ENCODE results near the gene KRTAP1-1.
"Not testable (repeated sequence)": the region's sequence is repeated elsewhere in the genome, so short reads cannot be mapped to it uniquely, and the experiment has no call there.

The KRTAP1-1 gene

DNA sequence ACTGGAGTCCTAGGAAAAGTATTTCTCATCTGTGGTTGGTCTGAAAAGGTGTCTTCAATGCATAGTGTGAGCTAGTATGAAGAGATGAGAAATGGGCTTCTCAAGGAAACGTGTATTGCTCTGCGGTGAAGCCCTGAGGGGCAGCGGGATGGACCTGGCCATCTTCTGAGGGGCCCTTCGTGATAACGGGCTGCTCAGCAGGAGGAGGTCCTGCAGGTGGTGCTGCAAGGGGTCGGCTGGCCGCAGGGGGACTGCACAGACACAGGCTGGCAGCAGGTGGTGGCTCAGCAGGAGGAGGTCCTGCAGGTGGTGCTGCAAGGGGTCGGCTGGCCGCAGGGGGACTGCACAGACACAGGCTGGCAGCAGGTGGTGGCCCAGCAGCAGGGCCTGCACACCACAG is 13.3 kb upstream of the KRTAP1-1 start:
- DNase-seq: not testable (repeated sequence)

DNA sequence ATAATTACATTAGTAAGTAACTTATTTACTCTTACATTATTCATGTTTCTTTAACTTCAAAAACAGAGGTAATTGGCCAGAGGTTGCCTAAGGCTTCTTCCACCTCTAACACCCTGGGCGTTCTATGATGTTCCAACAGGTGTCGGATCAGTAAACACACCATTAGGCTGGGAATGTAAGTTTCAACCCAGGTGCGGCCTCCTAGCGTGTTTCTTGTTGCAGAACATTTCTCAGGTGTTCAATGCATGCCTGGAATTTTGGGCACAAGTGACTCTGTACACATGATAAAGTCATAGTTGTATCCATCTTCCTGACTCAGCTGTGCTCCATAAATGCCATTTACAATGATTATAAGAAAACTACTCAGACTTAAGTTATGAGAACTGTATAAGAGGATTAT is 12.8 kb upstream of the KRTAP1-1 start:
- no peak for DNase-seq

DNA sequence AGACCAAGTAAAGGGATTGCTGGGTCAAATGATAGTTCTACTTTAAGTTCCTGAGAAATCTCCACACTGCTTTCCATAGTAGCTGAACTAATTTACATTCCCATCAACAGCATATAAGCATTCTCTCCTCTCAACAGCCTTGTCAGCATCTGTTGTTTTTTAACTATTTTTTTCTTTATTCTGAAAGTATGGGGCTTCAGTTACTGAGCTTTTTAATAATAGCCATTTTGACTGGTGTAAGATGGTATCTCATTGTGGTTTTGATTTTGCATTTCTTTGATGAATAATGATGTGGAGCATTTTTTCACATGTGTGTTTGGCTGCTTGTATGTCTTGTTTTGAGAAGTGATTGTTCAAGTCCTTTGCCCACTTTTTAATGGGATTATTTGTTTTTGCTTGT is 11.3 kb upstream of the KRTAP1-1 start:
- no peak for DNase-seq

DNA sequence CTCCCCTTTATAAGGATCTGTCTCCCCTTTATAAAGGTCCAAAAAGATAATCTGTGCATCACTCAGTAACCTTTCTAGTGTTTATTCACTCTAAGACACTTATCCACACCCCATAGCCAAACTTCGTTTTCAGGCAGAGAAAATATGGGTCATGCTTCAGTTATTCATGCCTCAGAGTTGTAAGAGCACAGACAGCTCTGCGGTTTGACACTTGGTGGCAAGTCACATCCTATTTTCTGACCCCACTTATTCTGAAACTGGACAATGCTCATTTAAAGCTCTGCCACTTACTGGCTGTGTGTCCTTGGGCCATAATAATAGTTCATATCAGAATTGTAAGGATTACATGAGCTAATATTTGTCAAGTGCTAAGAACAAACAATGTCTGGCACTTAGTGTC is 7.9 kb upstream of the KRTAP1-1 start:
- no peak for DNase-seq

DNA sequence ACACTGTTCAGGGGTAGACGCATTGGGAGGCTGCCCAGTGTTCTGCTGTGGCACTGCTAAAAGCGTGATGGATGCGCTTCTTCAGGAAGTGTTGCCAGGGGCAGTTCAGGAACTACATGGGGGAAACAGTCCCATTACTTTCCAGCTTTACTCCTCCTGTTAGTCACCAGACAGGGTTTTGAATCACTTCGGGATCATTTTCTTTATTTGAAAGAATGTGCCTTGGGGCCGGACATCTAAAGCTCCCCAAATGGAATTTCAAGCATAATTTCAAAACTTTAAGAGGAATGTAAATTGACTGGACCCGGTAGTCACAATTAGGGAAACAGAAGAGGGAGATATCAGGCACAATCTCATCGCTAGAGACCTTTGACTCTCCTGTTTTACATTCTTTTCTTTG is 7.2 kb upstream of the KRTAP1-1 start:
- DNase-seq: no peak

DNA sequence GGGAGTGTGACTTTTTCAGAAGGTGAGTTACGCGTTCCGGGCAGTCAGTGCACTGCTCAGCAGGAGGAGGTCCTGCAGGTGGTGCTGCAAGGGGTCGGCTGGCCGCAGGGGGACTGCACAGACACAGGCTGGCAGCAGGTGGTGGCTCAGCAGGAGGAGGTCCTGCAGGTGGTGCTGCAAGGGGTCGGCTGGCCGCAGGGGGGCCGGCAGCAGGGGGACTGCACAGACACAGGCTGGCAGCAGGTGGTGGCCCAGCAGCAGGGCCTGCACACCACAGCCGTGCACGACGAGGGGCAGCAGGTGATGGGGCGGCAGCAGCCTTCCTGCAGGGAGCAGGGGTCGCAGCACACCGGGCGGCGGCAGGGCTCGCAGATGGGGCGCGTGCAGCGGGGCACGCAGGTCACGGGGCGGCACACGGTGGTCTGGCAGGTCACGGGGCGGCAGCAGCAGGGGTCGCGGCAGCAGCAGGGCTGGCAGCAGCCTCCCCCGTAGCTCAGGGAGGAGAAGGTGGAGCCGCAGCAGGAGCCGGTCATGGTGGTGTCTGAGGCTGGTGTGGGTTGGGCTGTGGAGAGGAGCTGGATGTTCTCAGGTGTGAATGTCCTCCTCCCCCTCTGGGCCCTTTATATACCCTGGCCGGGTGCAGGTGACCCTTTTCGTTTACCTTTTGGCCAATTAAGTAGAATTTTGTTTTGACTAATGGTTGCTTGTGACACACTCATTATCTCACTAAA is 5.7 kb upstream of the KRTAP1-1 start, which contains the start of gene KRTAP2-1:
KRTAP2-1 (minus strand) TSS at position 582 of the 731 bp plus-strand sequence; CDS start at position 533, 49 bp downstream.
- not testable (repeated sequence) for DNase-seq

DNA sequence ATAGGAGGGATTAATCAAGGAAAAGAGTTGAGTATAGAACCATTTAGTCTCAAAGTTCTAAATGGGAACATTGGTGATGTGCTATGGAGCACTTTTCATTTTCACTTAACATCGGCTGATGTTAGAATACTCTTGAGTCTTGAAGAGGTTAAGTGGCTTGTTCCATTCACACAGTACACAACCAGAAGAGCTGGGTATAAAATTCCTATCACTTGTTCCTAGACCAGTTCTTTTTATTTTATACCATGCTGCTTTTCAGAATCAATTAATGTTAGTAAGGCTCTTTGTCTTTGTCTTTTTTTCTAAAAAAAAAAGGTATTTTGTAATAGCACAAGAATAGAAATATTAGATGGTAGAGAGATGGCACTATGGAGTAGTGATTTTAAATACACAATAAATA is 1.7 kb upstream of the KRTAP1-1 start:
- no peak for DNase-seq

DNA sequence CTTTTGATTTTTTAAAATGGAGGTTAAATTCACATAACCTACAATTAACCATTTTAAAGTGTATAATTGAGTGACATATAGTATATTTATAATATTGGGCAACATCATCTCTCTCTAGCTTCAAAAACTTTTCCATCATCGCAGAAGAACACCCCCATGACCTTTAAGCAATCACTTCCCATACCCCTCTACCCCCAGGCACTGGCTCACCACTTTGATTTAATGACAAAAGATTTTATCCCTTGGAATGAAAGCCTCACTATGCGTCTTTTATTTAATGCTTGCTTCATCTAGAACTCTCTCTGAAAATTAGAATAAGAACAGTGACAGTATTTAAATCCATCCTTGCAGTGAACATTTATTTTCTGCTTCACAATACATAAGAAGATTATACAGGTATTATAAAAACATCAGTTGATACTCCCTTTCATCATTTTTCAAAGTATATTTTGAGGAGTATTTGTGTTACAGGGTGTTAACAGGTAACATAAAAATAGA is 3.3 kb downstream of the KRTAP1-1 start:
- DNase-seq: no peak

DNA sequence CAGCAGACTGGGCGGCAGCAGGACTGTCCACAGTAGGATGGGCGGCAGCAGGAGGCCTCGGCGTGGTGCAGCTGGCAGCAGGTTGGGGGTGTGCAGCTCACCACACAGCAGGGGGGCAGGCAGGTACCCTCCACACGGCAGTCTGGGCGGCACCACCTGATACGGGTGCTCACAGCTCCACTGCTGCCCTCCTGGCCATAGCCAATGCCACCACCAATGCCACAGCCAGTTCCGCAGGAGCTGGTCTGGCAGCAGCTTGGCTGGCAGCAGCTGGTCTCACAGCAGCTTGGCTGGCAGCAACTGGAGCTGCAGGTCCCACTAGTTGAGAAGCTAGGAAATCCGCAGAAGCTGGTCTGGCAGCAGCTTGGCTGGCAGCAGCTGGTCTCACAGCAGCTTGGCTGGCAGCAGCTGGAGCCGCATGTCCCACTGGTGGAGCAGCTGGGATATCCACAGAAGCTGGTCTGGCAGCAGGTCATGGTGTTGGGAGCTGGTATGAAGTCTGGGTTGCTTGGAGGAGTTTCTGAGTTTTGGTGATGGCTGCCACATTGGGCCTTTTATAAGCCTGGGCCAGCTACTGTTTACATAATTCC is 6.8 kb downstream of the KRTAP1-1 start, which contains the start of gene KRTAP1-3:
KRTAP1-3 (minus strand) TSS at position 529 of the 590 bp plus-strand sequence; CDS start at position 476, 53 bp downstream.
- not testable (repeated sequence) for DNase-seq

DNA sequence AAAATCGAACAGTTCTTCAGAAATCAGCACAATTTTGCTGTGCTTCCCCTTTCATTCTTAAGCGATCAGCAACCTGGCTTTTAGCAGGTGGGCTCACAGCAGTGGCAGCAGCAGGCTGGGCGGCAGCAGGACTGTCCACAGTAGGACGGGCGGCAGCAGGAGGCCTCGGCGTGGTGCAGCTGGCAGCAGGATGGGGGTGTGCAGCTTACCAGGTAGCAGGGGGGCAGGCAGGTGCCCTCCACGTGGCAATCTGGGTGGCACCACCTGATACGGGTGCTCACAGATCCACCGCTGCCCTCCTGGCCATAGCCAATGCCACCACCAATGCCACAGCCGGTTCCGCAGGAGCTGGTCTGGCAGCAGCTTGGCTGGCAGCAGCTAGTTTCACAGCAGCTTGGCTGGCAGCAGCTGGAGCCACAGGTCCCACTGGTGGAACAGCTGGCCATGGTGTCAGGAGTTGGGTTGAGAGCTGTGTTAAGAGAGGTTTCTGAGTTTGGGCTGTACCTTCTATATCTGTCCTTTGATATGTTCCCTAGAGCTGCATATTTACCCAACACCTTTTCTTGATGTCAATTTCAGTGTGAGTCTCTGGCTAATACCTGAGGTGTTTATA is 11.5 kb downstream of the KRTAP1-1 start, which contains the start of gene KRTAP1-4:
KRTAP1-4 (minus strand) TSS at position 563 of the 613 bp plus-strand sequence; CDS start at position 446, 117 bp downstream.
- no peak for DNase-seq

DNA sequence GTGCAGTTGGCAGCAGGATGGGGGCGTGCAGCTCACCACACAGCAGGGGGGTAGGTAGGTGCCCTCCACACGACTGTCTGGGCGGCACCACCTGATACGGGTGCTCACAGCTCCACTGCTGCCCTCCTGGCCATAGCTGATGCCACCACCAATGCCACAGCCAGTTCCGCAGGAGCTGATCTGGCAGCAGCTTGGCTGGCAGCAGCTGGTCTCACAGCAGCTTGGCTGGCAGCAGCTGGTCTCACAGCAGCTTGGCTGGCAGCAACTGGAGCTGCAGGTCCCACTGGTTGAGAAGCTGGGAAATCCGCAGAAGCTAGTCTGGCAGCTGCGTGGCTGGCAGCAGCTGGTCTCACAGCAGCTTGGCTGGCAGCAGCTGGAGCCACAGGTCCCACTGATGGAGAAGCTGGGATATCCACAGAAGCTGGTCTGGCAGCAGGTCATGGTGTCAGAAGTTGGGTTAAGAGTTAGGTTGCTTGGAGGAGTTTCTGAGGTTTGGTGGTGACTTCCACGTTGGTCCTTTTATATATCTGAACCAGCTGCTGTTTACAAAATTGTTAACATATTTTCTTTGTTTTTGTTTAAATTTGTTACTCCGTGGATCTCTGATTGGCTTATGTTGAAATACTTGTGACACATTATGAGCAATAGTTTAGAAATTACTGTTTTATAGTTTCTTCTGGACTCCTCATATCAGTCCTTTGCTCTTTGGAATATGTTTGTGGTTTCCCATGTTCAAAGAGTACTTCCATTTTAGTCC is 14.4 kb downstream of the KRTAP1-1 start, which contains the start of gene KRTAP1-5:
KRTAP1-5 (minus strand) TSS at position 494 of the 757 bp plus-strand sequence; CDS start at position 441, 53 bp downstream.
- DNase-seq: no peak

DNA sequence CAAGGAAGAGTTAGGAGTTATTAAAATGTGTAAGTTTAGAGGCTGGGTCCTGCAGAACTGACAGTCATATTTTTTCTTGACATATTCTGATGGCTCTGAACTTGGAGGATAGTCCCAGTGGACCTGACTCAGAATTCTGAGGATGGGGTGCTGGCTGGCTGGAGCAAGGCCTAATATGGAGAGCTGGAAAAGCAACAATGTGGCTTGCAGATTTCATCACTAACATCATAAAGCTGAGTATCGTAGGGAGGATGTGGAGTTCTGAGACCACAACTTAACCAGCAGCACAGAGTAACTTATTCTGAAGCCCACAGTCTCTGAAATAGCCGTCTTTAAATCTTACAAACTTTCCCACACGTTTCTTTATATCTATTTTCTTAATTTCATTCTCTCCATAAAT is 16.6 kb downstream of the KRTAP1-1 start:
- no peak for DNase-seq

DNA sequence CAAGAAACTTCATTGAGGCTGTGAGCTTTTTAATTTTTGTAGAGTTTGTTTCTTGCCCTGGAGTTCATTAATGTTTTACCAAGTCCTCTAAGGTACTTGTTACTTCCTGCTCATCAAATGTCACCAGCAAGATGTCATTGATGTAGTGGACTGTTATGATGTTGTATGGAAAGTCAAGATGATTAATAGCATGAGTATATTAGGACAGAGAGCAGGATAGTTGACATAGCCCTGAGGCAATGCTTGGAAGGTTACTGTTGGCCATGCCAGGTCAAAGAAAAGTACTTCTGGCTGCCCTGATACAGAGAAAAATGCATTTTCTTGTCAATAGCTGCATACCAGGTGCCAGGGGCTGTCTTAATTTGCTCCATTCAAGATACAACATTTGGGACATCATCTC is 20.9 kb downstream of the KRTAP1-1 start:
- DNase-seq: no peak

DNA sequence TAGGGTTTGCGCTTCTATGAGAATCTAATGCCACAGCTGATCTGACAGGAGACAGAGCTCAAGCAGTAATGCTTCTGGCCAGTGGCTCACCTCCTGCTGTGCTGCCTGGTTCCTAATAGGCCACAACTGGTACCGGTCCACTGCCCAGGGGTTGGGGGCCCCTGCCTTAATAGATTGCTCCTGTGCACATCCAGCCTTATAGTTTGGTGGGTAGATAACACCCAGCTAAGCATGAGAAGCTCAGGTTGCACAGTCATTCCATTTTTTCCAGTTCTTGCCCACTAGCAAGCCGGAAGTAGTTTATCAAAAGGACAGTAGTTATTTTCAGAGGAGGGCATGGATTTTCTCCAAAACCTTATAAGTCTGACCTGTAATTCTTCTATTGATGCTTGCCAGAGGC is 21.8 kb downstream of the KRTAP1-1 start:
- DNase-seq: no peak

DNA sequence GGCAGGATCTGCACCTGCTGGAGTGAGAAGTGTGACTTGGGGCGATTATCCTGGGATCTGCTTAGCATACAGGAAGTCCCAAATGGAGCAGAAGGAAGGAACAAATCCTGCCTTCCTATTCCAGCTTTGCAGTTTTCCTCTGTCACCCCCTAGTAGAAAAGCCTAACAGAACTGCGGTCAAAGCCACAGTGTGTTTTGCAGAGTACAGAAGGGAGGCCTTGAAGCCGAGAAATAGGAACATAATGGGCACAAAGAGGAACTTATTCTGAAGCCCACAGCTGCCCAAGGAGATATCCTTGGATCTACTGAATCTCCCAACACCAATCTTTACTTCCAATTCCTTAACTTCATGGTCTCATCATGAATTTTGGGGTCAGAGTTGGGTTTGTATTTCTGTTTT is 22.7 kb downstream of the KRTAP1-1 start:
- no peak for DNase-seq

DNA sequence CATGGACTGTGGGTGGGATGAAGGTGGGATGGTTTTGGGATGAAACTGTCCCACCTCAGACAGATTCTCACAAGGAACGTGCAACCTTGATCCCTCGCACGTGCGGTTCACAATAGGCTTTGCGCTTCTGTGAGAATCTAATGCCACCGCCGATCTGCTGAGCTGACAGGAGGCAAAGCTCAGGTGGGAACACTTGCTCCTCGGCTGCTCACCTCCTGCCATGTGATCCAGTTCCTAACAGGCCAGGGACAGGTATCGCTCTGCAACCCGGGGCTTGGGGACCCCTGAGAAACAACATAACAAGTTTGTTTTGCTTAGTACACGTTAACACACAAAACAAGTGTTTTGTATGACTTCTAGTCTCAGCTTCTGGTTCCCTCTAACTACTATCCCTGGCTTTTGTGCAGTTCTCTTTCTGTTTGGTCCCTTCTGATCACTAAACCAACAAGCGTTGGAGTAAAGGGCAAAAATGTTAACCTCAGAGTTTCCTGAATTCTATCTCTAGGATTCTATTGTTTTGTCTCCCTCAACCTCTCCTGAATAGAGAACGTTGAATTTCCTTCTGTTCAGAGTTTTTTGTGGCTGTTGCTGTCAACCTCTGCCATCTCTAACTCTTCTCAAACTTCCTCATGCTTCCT is 24.6 kb downstream of the KRTAP1-1 start:
- DNase-seq: no peak

DNA sequence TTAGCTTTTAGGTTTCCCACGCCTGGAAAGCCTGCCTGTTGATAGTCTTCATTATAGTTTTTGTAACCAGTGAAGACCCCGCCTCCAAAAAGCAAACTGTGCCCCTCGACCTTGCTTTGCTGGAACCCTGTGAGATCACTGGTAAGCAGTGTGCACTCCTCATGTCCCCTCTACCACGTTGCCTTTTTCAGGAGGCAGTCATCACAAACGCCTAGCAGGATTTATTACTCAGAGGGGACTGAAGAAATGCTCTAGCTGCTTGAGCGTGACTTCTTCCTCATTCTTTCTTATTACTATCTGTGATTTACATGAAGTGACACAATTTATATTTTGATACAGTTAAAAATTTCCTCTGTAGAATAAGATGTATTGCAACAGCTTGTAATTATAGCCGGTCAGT is 25.8 kb downstream of the KRTAP1-1 start:
- no peak for DNase-seq

DNA sequence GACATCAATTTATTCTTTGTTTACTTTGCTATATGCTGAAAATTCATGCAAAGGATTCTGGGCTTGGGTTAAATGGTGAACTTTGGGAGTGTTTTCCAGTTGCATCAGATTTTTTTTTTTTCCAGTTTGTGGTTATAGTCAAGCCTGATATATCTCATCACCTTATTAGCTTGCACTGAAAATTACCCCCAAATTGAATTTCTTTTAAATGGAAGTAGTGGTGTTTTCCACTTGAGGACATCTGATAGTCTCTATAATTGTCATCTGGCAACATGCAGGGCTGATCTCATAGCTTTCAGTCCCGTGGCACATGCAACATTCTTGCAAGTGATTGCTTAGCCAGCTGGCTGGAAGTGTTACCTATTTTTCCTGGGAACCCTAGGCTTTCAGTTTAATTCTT is 27.6 kb downstream of the KRTAP1-1 start:
- DNase-seq: no peak

DNA sequence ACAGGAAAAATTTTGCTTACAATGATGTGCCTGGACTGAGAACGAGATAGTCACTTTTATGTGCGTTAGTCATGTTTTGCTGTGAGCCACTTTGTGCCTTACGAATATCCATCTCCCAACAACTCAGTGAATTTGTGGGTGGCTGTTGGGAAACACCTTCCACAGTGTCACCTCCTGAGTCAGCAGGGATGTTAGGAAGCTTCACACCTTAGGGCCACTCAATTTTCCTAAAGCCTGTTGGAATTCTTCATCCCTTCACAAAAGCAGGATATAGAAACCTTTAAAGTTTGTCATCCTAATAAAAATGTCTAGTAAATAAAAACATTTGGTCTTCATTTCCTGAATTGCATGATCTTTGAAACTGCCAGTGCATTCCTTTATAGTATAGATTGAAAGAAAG is 28.1 kb downstream of the KRTAP1-1 start:
- no peak for DNase-seq

DNA sequence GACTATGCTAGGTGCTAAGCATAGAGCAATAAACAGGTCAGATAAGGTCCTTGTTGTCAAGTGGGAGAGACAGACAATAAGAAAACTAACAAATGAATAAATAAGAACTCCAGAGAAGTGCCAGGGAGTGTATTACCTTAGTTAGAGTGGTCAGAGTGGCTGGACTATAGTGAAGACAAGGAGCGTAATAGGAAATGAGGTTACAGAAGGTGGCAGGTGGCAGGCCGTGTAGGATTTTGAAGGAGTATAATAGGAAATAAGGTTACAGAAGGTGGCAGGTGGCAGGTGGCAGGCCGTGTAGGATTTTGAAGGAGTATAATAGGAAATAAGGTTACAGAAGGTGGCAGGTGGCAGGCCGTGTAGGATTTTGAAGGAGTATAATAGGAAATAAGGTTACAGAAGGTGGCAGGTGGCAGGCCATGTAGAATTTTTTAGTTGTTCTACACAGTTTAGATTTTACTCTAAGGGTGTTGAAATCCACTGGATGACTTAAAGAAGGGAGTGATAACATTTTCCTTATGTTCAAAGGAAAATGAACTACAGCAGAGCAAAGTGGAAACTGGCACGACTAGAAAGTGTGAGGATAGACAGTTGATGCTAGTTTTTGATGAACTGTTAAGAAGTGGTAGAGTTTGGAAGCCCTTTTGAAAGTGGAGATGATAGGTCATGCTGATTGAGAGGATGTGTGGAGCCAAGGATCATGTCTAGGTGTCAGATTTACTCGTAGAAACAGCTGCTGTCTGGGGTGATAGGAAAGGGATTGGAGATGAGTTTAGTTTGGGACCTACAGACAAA is 28.7 kb downstream of the KRTAP1-1 start:
- DNase-seq: no peak

DNA sequence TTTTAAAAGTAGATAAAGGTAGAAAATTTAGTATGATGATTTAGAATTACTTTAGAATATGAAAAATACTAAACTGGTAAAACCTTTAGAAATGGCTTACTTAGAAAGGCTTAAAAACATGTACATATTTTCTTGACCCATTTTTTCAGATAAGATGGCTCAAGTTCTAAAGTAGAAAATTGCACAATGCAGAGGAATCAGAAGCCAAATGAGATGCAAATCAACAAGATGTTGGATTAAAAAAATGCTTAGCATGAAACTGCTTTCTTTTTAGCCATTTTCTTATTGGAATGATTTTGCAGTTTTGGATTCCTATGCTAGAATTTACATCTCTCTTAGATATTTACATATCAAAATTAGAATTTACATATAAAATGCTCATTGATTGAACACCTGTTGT is 30.8 kb downstream of the KRTAP1-1 start:
- DNase-seq: no peak
